Parathyroid adenoma (tissue), 2 donors: ENCODE data around the gene CTU2.

Source experiments
- H2AFZ ChIP-seq: fragments of 300-600 bp; sonication (generic); one replicate; pipeline ENCODE4 v1.7.0; 2017; ENCODE audit warnings: antibody characterized with exemption, mild to moderate bottlenecking
- H3K27ac ChIP-seq: fragments of 300-600 bp; sonication (generic); one replicate; pipeline ENCODE4 v1.7.0; 2017
- H3K27me3 ChIP-seq: fragments of 300-600 bp; sonication (generic); one replicate; pipeline ENCODE4 v1.7.0; 2017; ENCODE audit warnings: low read length; ENCODE audit not compliant: control insufficient read depth, insufficient read depth
- H3K36me3 ChIP-seq: fragments of 300-600 bp; sonication (generic); one replicate; pipeline ENCODE4 v1.7.0; 2017; ENCODE audit warnings: low read length; ENCODE audit not compliant: control insufficient read depth, insufficient read depth
- H3K4me1 ChIP-seq: fragments of 300-600 bp; sonication (generic); one replicate; pipeline ENCODE4 v1.7.0; 2017; ENCODE audit warnings: control low read depth
- H3K4me2 ChIP-seq: fragments of 300-600 bp; sonication (generic); one replicate; pipeline ENCODE4 v1.7.0; 2017; ENCODE audit warnings: low read length
- H3K4me3 ChIP-seq: fragments of 300-600 bp; sonication (generic); one replicate; pipeline ENCODE4 v1.7.0; 2017; ENCODE audit warnings: low read depth, low read length
- H3K79me2 ChIP-seq: fragments of 300-600 bp; sonication (generic); one replicate; pipeline ENCODE4 v1.7.0; 2017; ENCODE audit warnings: control low read depth
- H3K9ac ChIP-seq: fragments of 300-600 bp; sonication (generic); one replicate; pipeline ENCODE4 v1.7.0; 2017; ENCODE audit warnings: mild to moderate bottlenecking
- H3K9me3 ChIP-seq: fragments of 300-600 bp; sonication (generic); one replicate; pipeline ENCODE4 v1.7.0; 2017; ENCODE audit warnings: low read length; ENCODE audit not compliant: control insufficient read depth
- TF ChIP-seq, protein P1 (sequence below): fragments of 300-600 bp; sonication (generic); IDR thresholded peaks from one replicate; pipeline ENCODE4 v1.7.0; 2017; ENCODE audit warnings: antibody characterized with exemption, mild to moderate bottlenecking
- donor health status: primary hyperparathyroidism.

Gene CTU2

DNA sequence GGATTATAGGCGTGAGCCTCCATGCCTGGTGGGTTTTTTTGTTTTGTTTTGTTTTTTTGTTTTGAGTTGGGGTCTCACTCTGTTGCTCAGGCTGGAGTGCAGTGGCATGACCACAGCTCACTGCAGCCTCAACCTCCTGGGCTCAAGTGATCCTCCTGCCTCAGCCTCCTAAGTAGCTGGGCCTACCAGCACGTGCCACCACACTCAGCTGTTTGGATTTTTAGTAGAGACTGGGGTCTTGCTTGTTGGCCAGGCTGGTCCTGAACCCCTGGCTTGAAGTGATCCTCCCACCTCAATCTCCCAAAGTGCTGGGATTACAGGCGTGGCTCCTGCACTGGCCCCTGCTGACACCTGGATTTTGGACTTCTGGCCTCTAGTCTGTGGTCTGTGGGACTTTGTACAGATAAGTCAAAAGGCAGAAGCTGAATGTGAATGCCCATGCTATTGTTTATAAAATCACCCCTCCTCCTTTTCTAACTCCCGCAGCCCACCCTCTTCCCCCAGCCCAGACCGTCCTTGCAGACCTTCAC, 25.7 kb upstream of the CTU2 start:
- no peak overlapping the region for H3K9ac ChIP-seq
- H2AFZ ChIP-seq = no peak overlapping the region
- H3K27ac ChIP-seq = no peak overlapping the region
- H3K9me3 ChIP-seq = no peaks in the 10 kb centered on the region
- H3K36me3 ChIP-seq = no peaks in the 10 kb centered on the region
- H3K4me2 ChIP-seq = no peak overlapping the region
- no peaks in the 10 kb centered on the region for H3K79me2 ChIP-seq
- H3K27me3 ChIP-seq = no peaks in the 10 kb centered on the region
- no peak overlapping the region for H3K4me3 ChIP-seq
- TF ChIP-seq, protein P1, sequence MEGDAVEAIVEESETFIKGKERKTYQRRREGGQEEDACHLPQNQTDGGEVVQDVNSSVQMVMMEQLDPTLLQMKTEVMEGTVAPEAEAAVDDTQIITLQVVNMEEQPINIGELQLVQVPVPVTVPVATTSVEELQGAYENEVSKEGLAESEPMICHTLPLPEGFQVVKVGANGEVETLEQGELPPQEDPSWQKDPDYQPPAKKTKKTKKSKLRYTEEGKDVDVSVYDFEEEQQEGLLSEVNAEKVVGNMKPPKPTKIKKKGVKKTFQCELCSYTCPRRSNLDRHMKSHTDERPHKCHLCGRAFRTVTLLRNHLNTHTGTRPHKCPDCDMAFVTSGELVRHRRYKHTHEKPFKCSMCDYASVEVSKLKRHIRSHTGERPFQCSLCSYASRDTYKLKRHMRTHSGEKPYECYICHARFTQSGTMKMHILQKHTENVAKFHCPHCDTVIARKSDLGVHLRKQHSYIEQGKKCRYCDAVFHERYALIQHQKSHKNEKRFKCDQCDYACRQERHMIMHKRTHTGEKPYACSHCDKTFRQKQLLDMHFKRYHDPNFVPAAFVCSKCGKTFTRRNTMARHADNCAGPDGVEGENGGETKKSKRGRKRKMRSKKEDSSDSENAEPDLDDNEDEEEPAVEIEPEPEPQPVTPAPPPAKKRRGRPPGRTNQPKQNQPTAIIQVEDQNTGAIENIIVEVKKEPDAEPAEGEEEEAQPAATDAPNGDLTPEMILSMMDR = no peak
- peaks cover 5% of the 10 kb centered on the region for H3K4me1 ChIP-seq

DNA sequence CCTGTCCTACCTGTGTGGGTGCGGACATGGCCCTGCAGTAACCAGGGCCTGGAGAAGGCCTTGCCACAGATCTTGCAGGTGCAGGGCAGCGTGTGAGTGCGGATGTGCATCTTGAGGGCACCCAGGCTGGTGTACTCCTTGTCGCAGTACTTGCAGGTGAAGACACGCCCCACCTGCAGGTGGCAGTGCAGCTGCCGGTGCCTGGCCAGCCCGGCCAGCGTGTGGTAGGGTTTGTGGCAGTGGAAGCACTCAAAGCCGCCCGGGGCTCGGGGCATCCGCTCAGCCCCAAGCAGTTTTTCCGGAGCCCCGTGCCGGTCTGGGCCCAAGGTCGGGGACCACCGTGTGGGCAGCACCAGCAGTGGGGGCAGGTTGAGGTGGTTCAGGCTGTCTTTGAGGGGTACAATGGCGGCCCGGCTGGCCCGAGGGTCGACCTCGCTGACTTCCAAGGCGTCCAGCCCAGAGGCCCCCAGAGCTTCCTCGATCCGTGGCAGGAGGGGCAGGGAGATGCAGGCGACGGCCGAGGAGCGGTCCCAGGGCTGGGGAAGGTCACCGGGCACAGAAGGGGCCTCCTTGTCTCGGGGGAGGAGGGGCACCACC, 25.1 kb upstream of the CTU2 start:
- peaks cover 7% of the 10 kb centered on the region for H3K4me1 ChIP-seq
- no peak overlapping the region for H3K9ac ChIP-seq
- H3K4me3 ChIP-seq = no peak overlapping the region
- no peaks in the 10 kb centered on the region for H3K36me3 ChIP-seq
- H3K79me2 ChIP-seq = no peaks in the 10 kb centered on the region
- H2AFZ ChIP-seq = no peak overlapping the region
- no peak overlapping the region for H3K4me2 ChIP-seq
- TF ChIP-seq, protein P1 = peak; percentile 40
- H3K9me3 ChIP-seq = no peaks in the 10 kb centered on the region
- no peaks in the 10 kb centered on the region for H3K27me3 ChIP-seq
- no peak overlapping the region for H3K27ac ChIP-seq

DNA sequence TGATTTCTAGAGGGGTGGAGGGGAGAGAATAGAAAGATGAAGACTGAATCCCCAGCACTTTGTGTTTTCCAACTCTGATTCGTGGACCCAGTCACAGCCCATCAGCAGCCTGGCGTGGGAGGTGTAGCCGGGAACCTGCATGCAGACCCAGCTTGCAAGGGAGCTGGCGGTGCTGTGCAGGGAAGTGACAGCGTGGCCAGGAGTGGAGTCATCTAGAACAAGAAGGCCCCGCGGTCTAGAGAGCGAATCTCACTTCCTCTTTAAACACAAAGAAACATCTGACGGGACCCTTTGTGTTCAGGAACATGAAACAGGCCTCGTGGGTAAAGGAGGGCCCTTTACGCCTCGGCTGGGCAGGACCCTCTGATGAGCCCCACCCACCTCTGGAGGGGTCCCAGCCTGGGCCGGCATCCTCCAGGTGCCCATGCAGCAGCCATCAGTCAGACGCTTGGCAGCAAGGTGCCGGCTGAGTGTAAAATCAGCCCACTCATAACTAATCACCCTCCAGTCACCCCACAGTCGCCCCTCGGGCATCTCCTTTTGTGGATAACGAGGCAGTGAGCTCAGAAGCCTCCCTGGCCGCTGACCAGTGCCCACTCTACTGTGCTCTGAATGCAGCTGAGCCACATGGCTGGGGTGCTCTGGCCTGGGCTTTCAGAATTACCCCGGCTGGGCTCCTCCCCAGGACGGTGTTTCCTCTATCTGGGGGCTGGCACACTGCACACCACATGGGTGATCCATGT, 24.4 kb upstream of the CTU2 start:
- Histone ChIP-seq H2AFZ (no peak overlapping the region), H3K4me3 (no peak overlapping the region), H3K9ac (no peak overlapping the region), H3K79me2 (no peaks in the 10 kb centered on the region), H3K27ac (no peak overlapping the region), H3K4me1 (peaks cover 10% of the 10 kb centered on the region), H3K9me3 (no peaks in the 10 kb centered on the region), H3K36me3 (no peaks in the 10 kb centered on the region), H3K4me2 (no peak overlapping the region), H3K27me3 (no peaks in the 10 kb centered on the region)
- TF ChIP-seq, protein P1 = no peak

DNA sequence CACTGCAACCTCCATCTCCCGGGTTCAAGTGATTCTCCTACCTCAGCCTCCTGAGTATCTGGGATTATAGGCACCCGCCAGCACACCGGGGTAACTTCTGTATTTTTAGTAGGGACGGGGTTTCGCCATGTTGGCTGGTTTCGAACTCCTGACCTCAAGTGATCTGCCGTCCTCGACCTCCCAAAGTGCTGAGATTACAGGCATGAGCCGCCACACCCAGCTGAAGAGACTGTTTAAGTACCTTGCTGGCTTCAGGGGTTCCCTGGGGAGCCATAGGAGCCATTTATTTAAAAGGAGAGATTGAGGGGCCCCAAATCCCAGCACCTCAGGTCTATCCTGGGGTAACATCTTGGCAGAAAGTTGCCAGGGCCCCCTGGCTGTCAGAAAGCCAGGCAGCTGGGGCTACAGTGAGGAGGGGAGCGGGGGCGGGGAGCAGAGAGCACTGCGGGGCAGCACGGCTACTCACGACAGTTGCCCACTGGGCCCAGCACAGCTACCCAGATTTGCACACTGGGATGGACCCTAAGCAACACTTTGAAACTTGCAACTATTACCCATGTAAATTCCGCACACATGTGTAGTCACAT, 21.6 kb upstream of the CTU2 start:
- TF ChIP-seq, protein P1 = no peak
- Histone ChIP-seq H3K79me2 (no peaks in the 10 kb centered on the region), H3K36me3 (no peaks in the 10 kb centered on the region), H3K27ac (no peak overlapping the region), H3K9me3 (no peaks in the 10 kb centered on the region), H3K4me2 (no peak overlapping the region), H3K4me1 (peaks cover 23% of the 10 kb centered on the region), H2AFZ (no peak overlapping the region), H3K9ac (no peak overlapping the region), H3K4me3 (peak overlapping the region; percentile 70), H3K27me3 (no peaks in the 10 kb centered on the region)
